SH-SY5Y (cell line): ENCODE results near the gene CACNA1A.

Experiments used
- GATA2 ChIP-seq: IDR thresholded peaks from 2 replicates; pipeline ENCODE4 v1.6.1; 2011; ENCODE audit warnings: mild to moderate bottlenecking, low read depth, low read length
- GATA3 ChIP-seq: IDR thresholded peaks from 2 replicates; pipeline ENCODE4 v1.6.1; 2011; ENCODE audit warnings: low read depth, mild to moderate bottlenecking, low read length, moderate library complexity

DNA sequence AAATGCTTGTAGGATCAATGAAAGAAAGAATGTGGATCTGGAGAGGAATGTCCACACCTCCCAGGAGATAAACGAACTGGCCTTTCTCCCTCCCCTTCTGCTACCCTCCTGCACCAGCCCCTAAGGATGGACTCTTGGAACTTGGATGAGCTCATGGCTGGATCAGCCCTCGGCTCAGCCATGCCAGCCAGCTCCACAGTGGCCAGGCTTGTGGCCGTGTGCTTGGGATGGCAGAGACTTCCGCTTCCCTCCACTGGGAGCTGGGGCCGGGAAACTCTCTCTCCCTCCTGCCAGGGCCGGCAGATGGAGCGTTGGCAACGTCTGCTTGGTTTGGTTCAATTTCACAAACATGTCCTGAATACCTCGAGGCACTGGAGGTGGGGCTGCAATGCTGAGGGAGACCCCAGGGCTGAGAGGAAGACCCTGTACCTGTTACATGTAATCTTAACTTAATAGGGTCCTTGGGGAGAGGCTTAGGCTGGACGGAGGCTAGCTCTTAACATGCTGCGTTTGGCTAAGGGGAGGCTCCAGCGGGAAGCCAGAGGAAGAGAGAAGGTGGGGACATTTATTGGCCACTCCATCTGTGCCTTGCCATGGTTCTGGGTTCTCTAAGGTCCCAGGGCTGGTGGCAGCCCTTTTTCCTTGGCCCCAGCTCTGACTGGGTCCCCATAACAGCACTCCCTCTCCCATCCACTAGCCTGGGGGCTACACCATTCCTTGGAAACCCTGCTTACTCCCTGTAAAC is 203.6 kb downstream of the CACNA1A start:
- TF ChIP-seq GATA2 (no peak), GATA3 (no peak)
